K562 (cell line): ENCODE results near the gene MLXIPL. TPM values are rescaled to one million over a fixed set of nuclear protein-coding genes. Genes with fewer than 3 reads are reported as not detected.
"Not testable (repeated sequence)": the region's sequence is repeated elsewhere in the genome, so short reads cannot be mapped to it uniquely, and the experiment has no call there.

Experiments
- ATAC-seq: fragments of 200-7000 bp; cut with Tn5 transposase; 3 replicates; pipeline ENCODE4 v1.9.1; 2020; ENCODE audit warnings: moderate library complexity
- BruUV-seq: library from RNA; stranded (reverse); fragments of 400-500 nt; replicated peaks from 2 replicates; lab custom pipeline; 2021; lab: Mats Ljungman, UMichigan
- CTCF ChIA-PET: fragments of 300-600 bp; formaldehyde crosslinking; extraction: SDS; loops from one replicate; lab custom pipeline; 2021; ENCODE audit warnings: low intra/inter-chr PET ratio; lab: Yijun Ruan, JAX
- POLR2A ChIA-PET: fragments of 300-600, 350-650 bp; sonication (Branson Sonifier 250); formaldehyde crosslinking; extraction: SDS; loops from one replicate; lab custom pipeline; 2021; ENCODE audit warnings: antibody characterized with exemption, inconsistent platforms; lab: Yijun Ruan, JAX
- DNase-seq, 4 experiments: peaks; one replicate each; pipeline versions ENCODE4 v3.0.0 to v3.0.0-alpha.2; 2011 to 2018; ENCODE audit warnings: low spot score in 3 of 4, mixed read lengths in 3 of 4; ENCODE audit errors: extremely low read depth in 1 of 4
- FAIRE-seq: peaks from 2 replicates; lab custom pipeline; 2011; peaks lifted over from hg19 to GRCh38; lab: Jason Lieb, UNC
- H2AFZ ChIP-seq: 2 replicates; pipeline ENCODE4 v1.6.0; 2011; ENCODE audit warnings: low read depth, low read length, control low read depth, inconsistent platforms
- H3K27ac ChIP-seq: fragments of 200-600 bp; 3 replicates; pipeline ENCODE4 v1.8.0; 2011; ENCODE audit warnings: low read depth, mild to moderate bottlenecking, control low read depth, inconsistent platforms, low read length, moderate library complexity, mixed read lengths; ENCODE audit errors: extremely low read depth
- H3K27me3 ChIP-seq, 2 experiments: fragments of 300-600 bp in 1 of 2; 2 replicates in 1 of 2; 3 replicates in 1 of 2; pipeline versions ENCODE4 v1.6.0 to v1.8.0; 2011; ENCODE audit warnings: inconsistent platforms in 2 of 2, low read length in 2 of 2, mild to moderate bottlenecking in 1 of 2, mixed read lengths in 1 of 2, moderate library complexity in 1 of 2; ENCODE audit not compliant: control insufficient read depth in 2 of 2, insufficient read depth in 2 of 2
- H3K36me3 ChIP-seq: fragments of 300-600 bp; 3 replicates; pipeline ENCODE4 v1.8.0; 2011; ENCODE audit warnings: mild to moderate bottlenecking, low read length, inconsistent platforms; ENCODE audit not compliant: control insufficient read depth, insufficient read depth
- H3K4me1 ChIP-seq, 2 experiments: fragments of 200-600 bp in 1 of 2; replicated peaks in 1 of 2; 2 replicates in 1 of 2; 3 replicates in 1 of 2; pipeline versions ENCODE4 v1.5.1 to v1.8.0; 2011; ENCODE audit warnings: inconsistent platforms in 2 of 2, low read length in 2 of 2, mild to moderate bottlenecking in 1 of 2, mixed read lengths in 1 of 2, moderate library complexity in 1 of 2; ENCODE audit not compliant: control insufficient read depth in 2 of 2, insufficient read depth in 2 of 2
- H3K4me2 ChIP-seq: 2 replicates; pipeline ENCODE4 v1.6.1; 2011; ENCODE audit warnings: low read length, control low read depth, inconsistent platforms, mixed read lengths; ENCODE audit not compliant: insufficient read depth
- H3K4me3 ChIP-seq: fragments of 200-600 bp; sonication (generic), shearing (Covaris generic); 2 replicates; pipeline ENCODE4 v1.5.1; 2016; ENCODE audit warnings: control low read depth, inconsistent platforms
- H3K79me2 ChIP-seq: fragments of 200-600 bp; 3 replicates; pipeline ENCODE4 v1.8.0; 2011; ENCODE audit warnings: low read length, inconsistent platforms; ENCODE audit not compliant: control insufficient read depth, insufficient read depth
- H3K9ac ChIP-seq, 2 experiments: 2 replicates each; pipeline versions ENCODE4 v1.6.0 to v1.6.1; 2011; ENCODE audit warnings: low read depth in 2 of 2, low read length in 2 of 2, control low read depth in 1 of 2, inconsistent platforms in 1 of 2, mild to moderate bottlenecking in 1 of 2, mixed read lengths in 1 of 2; ENCODE audit not compliant: insufficient read depth in 1 of 2
- H3K9me1 ChIP-seq: one replicate; pipeline ENCODE4 v1.6.0; 2011; ENCODE audit warnings: inconsistent platforms, mild to moderate bottlenecking, low read length, moderate library complexity; ENCODE audit not compliant: control insufficient read depth, insufficient read depth
- H3K9me3 ChIP-seq: replicated peaks from 2 replicates; pipeline ENCODE4 v1.5.1; 2011; ENCODE audit warnings: low read depth, low read length, inconsistent platforms; ENCODE audit not compliant: control insufficient read depth, insufficient read depth
- H4K20me1 ChIP-seq: replicated peaks from 2 replicates; pipeline ENCODE4 v1.6.1; 2011; ENCODE audit warnings: low read length, inconsistent platforms, mixed read lengths; ENCODE audit not compliant: control insufficient read depth, insufficient read depth
- ARID2 ChIP-seq: fragments of 450-650 bp; IDR thresholded peaks from 2 replicates; pipeline ENCODE4 v1.6.1; 2017; ENCODE audit warnings: antibody characterized with exemption, mild to moderate bottlenecking
- ARNT ChIP-seq, 2 experiments: fragments of 450-650 bp; IDR thresholded peaks; 2 replicates each; pipeline ENCODE4 v1.6.1; 2016; ENCODE audit warnings: mild to moderate bottlenecking in 1 of 2
- ESRRA ChIP-seq: fragments of 450-650 bp; IDR thresholded peaks from 2 replicates; pipeline ENCODE4 v1.6.1; 2014; ENCODE audit warnings: low read depth, mild to moderate bottlenecking, moderate library complexity, borderline replicate concordance
- HLTF ChIP-seq: fragments of 450-650 bp; IDR thresholded peaks from 2 replicates; pipeline ENCODE4 v1.6.1; 2016
- MED1 ChIP-seq: sonication (generic); formaldehyde crosslinking; IDR thresholded peaks from 2 replicates; pipeline ENCODE4 v1.8.1; 2023; ENCODE audit warnings: missing genetic modification reagents, borderline replicate concordance
- MYC ChIP-seq, 2 experiments: fragments of 250-450 bp in 1 of 2; sonication (Bioruptor Pico) in 1 of 2; IDR thresholded peaks; 2 replicates each; pipeline versions ENCODE4 v1.5.1 to v1.6.1; 2012 to 2021; ENCODE audit warnings: low read depth in 2 of 2, borderline replicate concordance in 1 of 2, improper control_type of control experiment in 1 of 2, low read length in 1 of 2, mild to moderate bottlenecking in 1 of 2, moderate library complexity in 1 of 2
- NFIC ChIP-seq: fragments of 450-650 bp; IDR thresholded peaks from 2 replicates; pipeline ENCODE4 v1.6.1; 2017; ENCODE audit warnings: mild to moderate bottlenecking, inconsistent platforms
- RBM14 ChIP-seq: fragments of 200-400 bp; formaldehyde crosslinking; IDR thresholded peaks from 2 replicates; pipeline ENCODE4 v1.6.1; 2018; ENCODE audit warnings: low read depth, mild to moderate bottlenecking, low read length, moderate library complexity, borderline replicate concordance; ENCODE audit not compliant: insufficient read depth
- SPI1 ChIP-seq: IDR thresholded peaks from 2 replicates; pipeline ENCODE4 v1.6.1; 2011; ENCODE audit warnings: low read depth, low read length, control low read depth, borderline replicate concordance
- ZNF384 ChIP-seq: IDR thresholded peaks from 2 replicates; pipeline ENCODE4 v1.6.1; 2012; ENCODE audit warnings: low read depth, low read length, improper control_type of control experiment
- ZNF75A ChIP-seq: fragments of 450-650 bp; formaldehyde crosslinking; IDR thresholded peaks from 2 replicates; pipeline ENCODE4 v1.4.0; 2020; ENCODE audit warnings: mild to moderate bottlenecking
- WGBS: fragments of 100-300 bp; shearing (Covaris generic); methylation state at CpG from one replicate; pipeline ENCODE4 v1.1.6; 2016; ENCODE audit warnings: low coverage, mixed read lengths; ENCODE audit not compliant: insufficient coverage; ENCODE audit errors: missing lambda C conversion rate; 5-methylcytosine and 5-hydroxymethylcytosine counted together
- in situ Hi-C: fragments of 300-500 bp; cut with MboI; formaldehyde crosslinking; loops from 4 replicates; pipeline ENCODE4 v1.15.0; 2018; ENCODE audit warnings: inconsistent platforms, mixed read lengths
- intact Hi-C: fragments of 100-400 bp; cut with micrococcal nuclease; formaldehyde crosslinking; loops from 2 replicates; pipeline ENCODE4 v1.14.2; 2022
- polyA plus RNA-seq, 8 experiments: library from polyadenylated mRNA; depleted of rRNA in 4 of 8; stranded (reverse) in 5 of 8; unstranded in 3 of 8; fragments of >200 nt; fragmentation: Nextera tagmentation in 2 of 8; fragmentation: Illumina TruSeq in 1 of 8; extraction: Ambion mirVana in 2 of 8; extraction: Trizol in 1 of 8; gene quantifications; 2 replicates each; pipeline versions ENCODE4 v1.2.1 to v1.2.3, GENCODE V29; 2011 to 2014; ENCODE audit warnings: inconsistent platforms in 1 of 8, missing spikeins in 1 of 8
- total RNA-seq, 7 experiments: library from RNA; depleted of rRNA in 6 of 7; stranded (reverse); fragments of >200 nt in 6 of 7; fragmentation: Illumina TruSeq in 2 of 7; extraction: Trizol in 2 of 7; gene quantifications; 2 replicates each; pipeline versions ENCODE4 v1.2.1 to v1.2.3, GENCODE V29; 2011 to 2021; ENCODE audit warnings: low replicate concordance in 1 of 7
- TF ChIP-seq, protein P1 (sequence below): fragments of 450-650 bp; formaldehyde crosslinking; conservative IDR thresholded peaks from 2 replicates; pipeline ENCODE4 v1.4.0; 2022; ENCODE audit warnings: mild to moderate bottlenecking, missing genetic modification characterization
- TF ChIP-seq, protein P2 (sequence below): fragments of 450-650 bp; IDR thresholded peaks from 2 replicates; pipeline ENCODE4 v1.6.1; 2016; ENCODE audit warnings: antibody characterized with exemption

The MLXIPL gene
- total and polyA plus RNA-seq, 9 of the 15 experiments (the other 6 are each of a cell fraction or from before 2014, with no cell fraction given), result 0.11 to 18.4 (median 1.4) TPM

DNA sequence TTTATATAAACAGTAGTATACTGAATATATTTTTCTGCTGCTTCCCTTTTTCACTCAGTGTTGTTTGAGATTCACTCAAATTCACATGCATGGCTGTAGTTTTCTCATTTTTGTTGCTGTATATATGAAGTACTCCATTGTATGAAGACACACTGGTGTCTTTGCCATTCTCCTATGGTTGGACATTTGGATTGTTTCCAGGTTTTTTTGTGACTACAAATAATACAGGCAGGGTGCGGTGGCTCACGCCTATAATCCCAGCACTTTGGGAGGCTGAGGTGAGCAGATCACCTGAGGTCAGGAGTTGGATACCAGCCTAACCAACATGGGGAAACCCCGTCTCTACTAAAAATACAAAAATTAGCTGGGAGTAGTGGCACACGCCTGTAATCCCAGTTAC lies 36.3 kb upstream of the MLXIPL start:
- CTCF ChIA-PET, H3K36me3 ChIP-seq, H3K4me3 ChIP-seq, H3K4me2 ChIP-seq, BruUV-seq, DNase-seq, H3K27me3 ChIP-seq, in situ Hi-C loops, POLR2A ChIA-PET, H3K27ac ChIP-seq, intact Hi-C loops: not testable (repeated sequence)
- 13% methylated on average over 4 of the region's 4 CpGs for WGBS
- TF ChIP-seq NFIC, result peak; percentile 36; the same call in 1 of the 2 replicates
- TF ChIP-seq, all 486 proteins: peak for 1; not testable (repeated sequence) for 485
- H2AFZ ChIP-seq, FAIRE-seq, H3K9ac ChIP-seq, ATAC-seq, H4K20me1 ChIP-seq, H3K9me1 ChIP-seq, H3K9me3 ChIP-seq, H3K79me2 ChIP-seq: not testable (repeated sequence)
- H3K4me1 ChIP-seq, result peaks cover 8 to 10% of the 10 kb centered on the region in 2 experiments; a peak in 4 of 5 replicates

DNA sequence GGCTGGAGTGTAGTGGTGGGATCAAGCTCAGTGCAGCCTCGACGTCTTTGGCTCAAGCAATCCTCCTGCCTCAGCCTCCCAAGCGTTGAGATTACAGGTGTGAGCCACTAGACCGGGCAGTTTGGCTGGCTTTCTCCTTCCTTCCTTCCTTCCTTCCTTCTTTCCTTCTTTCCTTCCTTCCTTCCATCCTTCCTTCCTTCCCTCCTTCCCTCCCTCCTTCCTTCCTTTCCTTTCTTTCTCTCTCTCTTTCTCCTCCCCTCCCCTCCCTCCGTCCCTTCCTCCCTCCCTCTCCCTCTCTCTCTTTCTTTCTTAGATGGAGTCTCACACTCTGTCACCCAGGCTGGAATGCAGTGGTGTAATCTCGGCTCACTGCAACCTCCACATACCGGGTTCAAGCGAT lies 35.7 kb upstream of the MLXIPL start:
- POLR2A ChIA-PET, result interaction anchor here (0.5 to 0.9 kb wide), 2 partner anchors 13 to 31 kb away, joined by 3 to 5 read pairs; no protein-coding TSS in a partner anchor
- 0 out of 2 replicates have a peak, but pooled peaks have one; percentile 10 for TF ChIP-seq ARID2
- no peak for TF ChIP-seq RBM14
- TF ChIP-seq ARNT (IDR thresholded peaks at IDR 0.05), result 0 out of 4 replicates have a peak, but pooled peaks of 1 of the 2 experiments have one; percentile 33
- TF ChIP-seq, protein P1, sequence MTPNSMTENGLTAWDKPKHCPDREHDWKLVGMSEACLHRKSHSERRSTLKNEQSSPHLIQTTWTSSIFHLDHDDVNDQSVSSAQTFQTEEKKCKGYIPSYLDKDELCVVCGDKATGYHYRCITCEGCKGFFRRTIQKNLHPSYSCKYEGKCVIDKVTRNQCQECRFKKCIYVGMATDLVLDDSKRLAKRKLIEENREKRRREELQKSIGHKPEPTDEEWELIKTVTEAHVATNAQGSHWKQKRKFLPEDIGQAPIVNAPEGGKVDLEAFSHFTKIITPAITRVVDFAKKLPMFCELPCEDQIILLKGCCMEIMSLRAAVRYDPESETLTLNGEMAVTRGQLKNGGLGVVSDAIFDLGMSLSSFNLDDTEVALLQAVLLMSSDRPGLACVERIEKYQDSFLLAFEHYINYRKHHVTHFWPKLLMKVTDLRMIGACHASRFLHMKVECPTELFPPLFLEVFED (CRISPR knock-in tag), result 0 out of 2 replicates have a peak, but pooled peaks have one; percentile 16
- no peak for TF ChIP-seq MED1 (CRISPR knock-in tag)
- TF ChIP-seq ZNF384, result no peak
- TF ChIP-seq ESRRA, result no peak
- no peak for TF ChIP-seq MYC (IDR thresholded peaks at IDR 0.05; ENCODE audit: low read depth, low read length)
- no peak for TF ChIP-seq MYC (CRISPR knock-in tag; IDR thresholded peaks at IDR 0.05; ENCODE audit: borderline replicate concordance, low read depth)
- TF ChIP-seq SPI1, result no peak
- TF ChIP-seq ZNF75A (CRISPR knock-in tag), result no peak
- TF ChIP-seq, protein P2, sequence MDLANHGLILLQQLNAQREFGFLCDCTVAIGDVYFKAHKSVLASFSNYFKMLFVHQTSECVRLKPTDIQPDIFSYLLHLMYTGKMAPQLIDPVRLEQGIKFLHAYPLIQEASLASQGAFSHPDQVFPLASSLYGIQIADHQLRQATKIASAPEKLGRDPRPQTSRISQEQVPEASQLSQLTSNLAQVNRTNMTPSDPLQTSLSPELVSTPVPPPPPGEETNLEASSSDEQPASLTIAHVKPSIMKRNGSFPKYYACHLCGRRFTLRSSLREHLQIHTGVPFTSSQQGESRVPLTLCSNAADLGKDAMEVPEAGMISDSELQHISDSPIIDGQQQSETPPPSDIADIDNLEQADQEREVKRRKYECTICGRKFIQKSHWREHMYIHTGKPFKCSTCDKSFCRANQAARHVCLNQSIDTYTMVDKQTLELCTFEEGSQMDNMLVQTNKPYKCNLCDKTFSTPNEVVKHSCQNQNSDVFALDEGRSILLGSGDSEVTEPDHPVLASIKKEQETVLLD, result 0 out of 2 replicates have a peak, but pooled peaks have one; percentile 45
- TF ChIP-seq HLTF, result 0 out of 2 replicates have a peak, but pooled peaks have one; percentile 15

More for the DNA sequence above, 35.7 kb upstream of the MLXIPL start:
- FAIRE-seq (no peak), DNase-seq (no peak), ATAC-seq (no peak)
- Histone ChIP-seq H3K27me3 (peaks cover 5 to 6% of the 10 kb centered on the region in 2 experiments; a peak in 3 of 5 replicates), H3K79me2 (no peaks in the 10 kb centered on the region), H3K9me3 (peaks cover 12% of the 10 kb centered on the region), H3K4me2 (no peak overlapping the region), H3K4me1 (peaks cover 5% of the 10 kb centered on the region in 2 experiments; a peak in 4 of 5 replicates), H3K36me3 (no peaks in the 10 kb centered on the region), H3K27ac (no peak overlapping the region), H3K4me3 (no peak overlapping the region), H4K20me1 (no peaks in the 10 kb centered on the region), H2AFZ (no peak overlapping the region), H3K9ac (no peak overlapping the region; a peak in 1 of 4 replicates), H3K9me1 (no peaks in the 10 kb centered on the region)
- intact Hi-C loops (no loop called here), in situ Hi-C loops (no loop called here)
- CTCF ChIA-PET, result no interaction called here
- WGBS, result 15% methylated on average over 8 of the region's 8 CpGs
- BruUV-seq, result no TSS peak
